K562 (cell line): ENCODE measurements around the gene TBC1D7. TPM values are rescaled to one million over a fixed set of nuclear protein-coding genes. Genes with fewer than 3 reads are reported as not detected.

Experiments
- ATAC-seq: fragments of 200-7000 bp; cut with Tn5 transposase; 3 replicates; pipeline ENCODE4 v1.9.1; 2020; ENCODE audit warnings: moderate library complexity
- BruUV-seq: library from RNA; stranded (reverse); fragments of 400-500 nt; replicated peaks from 2 replicates; lab custom pipeline; 2021; lab: Mats Ljungman, UMichigan
- CTCF ChIA-PET: fragments of 300-600 bp; formaldehyde crosslinking; extraction: SDS; loops from one replicate; lab custom pipeline; 2021; ENCODE audit warnings: low intra/inter-chr PET ratio; lab: Yijun Ruan, JAX
- POLR2A ChIA-PET: fragments of 300-600, 350-650 bp; sonication (Branson Sonifier 250); formaldehyde crosslinking; extraction: SDS; loops from one replicate; lab custom pipeline; 2021; ENCODE audit warnings: antibody characterized with exemption, inconsistent platforms; lab: Yijun Ruan, JAX
- DNase-seq, 4 experiments: peaks; one replicate each; pipeline versions ENCODE4 v3.0.0 to v3.0.0-alpha.2; 2011 to 2018; ENCODE audit warnings: low spot score in 3 of 4, mixed read lengths in 3 of 4; ENCODE audit errors: extremely low read depth in 1 of 4
- FAIRE-seq: peaks from 2 replicates; lab custom pipeline; 2011; peaks lifted over from hg19 to GRCh38; lab: Jason Lieb, UNC
- H2AFZ ChIP-seq: 2 replicates; pipeline ENCODE4 v1.6.0; 2011; ENCODE audit warnings: low read depth, low read length, control low read depth, inconsistent platforms
- H3K27ac ChIP-seq: fragments of 200-600 bp; 3 replicates; pipeline ENCODE4 v1.8.0; 2011; ENCODE audit warnings: low read depth, mild to moderate bottlenecking, control low read depth, inconsistent platforms, low read length, moderate library complexity, mixed read lengths; ENCODE audit errors: extremely low read depth
- H3K27me3 ChIP-seq, 2 experiments: fragments of 300-600 bp in 1 of 2; 2 replicates in 1 of 2; 3 replicates in 1 of 2; pipeline versions ENCODE4 v1.6.0 to v1.8.0; 2011; ENCODE audit warnings: inconsistent platforms in 2 of 2, low read length in 2 of 2, mild to moderate bottlenecking in 1 of 2, mixed read lengths in 1 of 2, moderate library complexity in 1 of 2; ENCODE audit not compliant: control insufficient read depth in 2 of 2, insufficient read depth in 2 of 2
- H3K36me3 ChIP-seq: fragments of 300-600 bp; 3 replicates; pipeline ENCODE4 v1.8.0; 2011; ENCODE audit warnings: mild to moderate bottlenecking, low read length, inconsistent platforms; ENCODE audit not compliant: control insufficient read depth, insufficient read depth
- H3K4me1 ChIP-seq, 2 experiments: fragments of 200-600 bp in 1 of 2; replicated peaks in 1 of 2; 2 replicates in 1 of 2; 3 replicates in 1 of 2; pipeline versions ENCODE4 v1.5.1 to v1.8.0; 2011; ENCODE audit warnings: inconsistent platforms in 2 of 2, low read length in 2 of 2, mild to moderate bottlenecking in 1 of 2, mixed read lengths in 1 of 2, moderate library complexity in 1 of 2; ENCODE audit not compliant: control insufficient read depth in 2 of 2, insufficient read depth in 2 of 2
- H3K4me2 ChIP-seq: 2 replicates; pipeline ENCODE4 v1.6.1; 2011; ENCODE audit warnings: low read length, control low read depth, inconsistent platforms, mixed read lengths; ENCODE audit not compliant: insufficient read depth
- H3K4me3 ChIP-seq: fragments of 200-600 bp; sonication (generic), shearing (Covaris generic); 2 replicates; pipeline ENCODE4 v1.5.1; 2016; ENCODE audit warnings: control low read depth, inconsistent platforms
- H3K79me2 ChIP-seq: fragments of 200-600 bp; 3 replicates; pipeline ENCODE4 v1.8.0; 2011; ENCODE audit warnings: low read length, inconsistent platforms; ENCODE audit not compliant: control insufficient read depth, insufficient read depth
- H3K9ac ChIP-seq, 2 experiments: 2 replicates each; pipeline versions ENCODE4 v1.6.0 to v1.6.1; 2011; ENCODE audit warnings: low read depth in 2 of 2, low read length in 2 of 2, control low read depth in 1 of 2, inconsistent platforms in 1 of 2, mild to moderate bottlenecking in 1 of 2, mixed read lengths in 1 of 2; ENCODE audit not compliant: insufficient read depth in 1 of 2
- H3K9me1 ChIP-seq: one replicate; pipeline ENCODE4 v1.6.0; 2011; ENCODE audit warnings: inconsistent platforms, mild to moderate bottlenecking, low read length, moderate library complexity; ENCODE audit not compliant: control insufficient read depth, insufficient read depth
- H3K9me3 ChIP-seq: replicated peaks from 2 replicates; pipeline ENCODE4 v1.5.1; 2011; ENCODE audit warnings: low read depth, low read length, inconsistent platforms; ENCODE audit not compliant: control insufficient read depth, insufficient read depth
- H4K20me1 ChIP-seq: replicated peaks from 2 replicates; pipeline ENCODE4 v1.6.1; 2011; ENCODE audit warnings: low read length, inconsistent platforms, mixed read lengths; ENCODE audit not compliant: control insufficient read depth, insufficient read depth
- ADNP ChIP-seq: fragments of 200-800 bp; sonication (Bioruptor generic); IDR thresholded peaks from 2 replicates; pipeline ENCODE4 v1.6.1; 2016; ENCODE audit warnings: missing genetic modification characterization, missing compliant biosample characterization
- CBX5 ChIP-seq: IDR thresholded peaks from 2 replicates; pipeline ENCODE4 v1.6.1; 2014; ENCODE audit warnings: low read depth, borderline replicate concordance
- KAT7 ChIP-seq: sonication (generic); formaldehyde crosslinking; IDR thresholded peaks from 2 replicates; pipeline ENCODE4 v1.8.0; 2022; ENCODE audit warnings: missing genetic modification reagents, mild to moderate bottlenecking, borderline replicate concordance
- KAT8 ChIP-seq: fragments of 450-650 bp; IDR thresholded peaks from 2 replicates; pipeline ENCODE4 v1.6.1; 2016; ENCODE audit warnings: low read depth, mild to moderate bottlenecking
- MBD2 ChIP-seq: sonication (generic); IDR thresholded peaks from 2 replicates; pipeline ENCODE4 v1.6.1; 2016; ENCODE audit warnings: low read depth, borderline replicate concordance
- MIER1 ChIP-seq: fragments of 450-650 bp; IDR thresholded peaks from 2 replicates; pipeline ENCODE4 v1.6.1; 2016; ENCODE audit warnings: antibody characterized with exemption, mild to moderate bottlenecking, low read depth
- SRSF3 ChIP-seq: fragments of 200-400 bp; formaldehyde crosslinking; IDR thresholded peaks from 2 replicates; pipeline ENCODE4 v1.6.1; 2016; ENCODE audit warnings: mild to moderate bottlenecking, low read length, moderate library complexity; ENCODE audit not compliant: insufficient read depth
- TAF7 ChIP-seq: fragments of 450-650 bp; IDR thresholded peaks from 2 replicates; pipeline ENCODE4 v1.6.1; 2016; ENCODE audit warnings: missing genetic modification characterization, missing compliant biosample characterization
- ZEB2 ChIP-seq: fragments of 450-650 bp; IDR thresholded peaks from 2 replicates; pipeline ENCODE4 v1.6.1; 2016
- ZNF146 ChIP-seq: IDR thresholded peaks from one replicate; pipeline ENCODE4 v1.6.1; 2018; ENCODE audit warnings: missing compliant biosample characterization; ENCODE audit not compliant: unreplicated experiment
- ZNF165 ChIP-seq: fragments of 250-450 bp; sonication (Bioruptor Pico); IDR thresholded peaks from 2 replicates; pipeline ENCODE4 v1.4.0; 2020; ENCODE audit warnings: borderline replicate concordance
- ZNF584 ChIP-seq: fragments of 200-800 bp; sonication (Bioruptor generic); IDR thresholded peaks from 2 replicates; pipeline ENCODE4 v1.6.1; 2016; ENCODE audit warnings: low read depth, mild to moderate bottlenecking, missing genetic modification characterization, missing compliant biosample characterization
- WGBS: fragments of 100-300 bp; shearing (Covaris generic); methylation state at CpG from one replicate; pipeline ENCODE4 v1.1.6; 2016; ENCODE audit warnings: low coverage, mixed read lengths; ENCODE audit not compliant: insufficient coverage; ENCODE audit errors: missing lambda C conversion rate; 5-methylcytosine and 5-hydroxymethylcytosine counted together
- in situ Hi-C: fragments of 300-500 bp; cut with MboI; formaldehyde crosslinking; loops from 4 replicates; pipeline ENCODE4 v1.15.0; 2018; ENCODE audit warnings: inconsistent platforms, mixed read lengths
- intact Hi-C: fragments of 100-400 bp; cut with micrococcal nuclease; formaldehyde crosslinking; loops from 2 replicates; pipeline ENCODE4 v1.14.2; 2022
- polyA plus RNA-seq, 8 experiments: library from polyadenylated mRNA; depleted of rRNA in 4 of 8; stranded (reverse) in 5 of 8; unstranded in 3 of 8; fragments of >200 nt; fragmentation: Nextera tagmentation in 2 of 8; fragmentation: Illumina TruSeq in 1 of 8; extraction: Ambion mirVana in 2 of 8; extraction: Trizol in 1 of 8; gene quantifications; 2 replicates each; pipeline versions ENCODE4 v1.2.1 to v1.2.3, GENCODE V29; 2011 to 2014; ENCODE audit warnings: inconsistent platforms in 1 of 8, missing spikeins in 1 of 8
- total RNA-seq, 7 experiments: library from RNA; depleted of rRNA in 6 of 7; stranded (reverse); fragments of >200 nt in 6 of 7; fragmentation: Illumina TruSeq in 2 of 7; extraction: Trizol in 2 of 7; gene quantifications; 2 replicates each; pipeline versions ENCODE4 v1.2.1 to v1.2.3, GENCODE V29; 2011 to 2021; ENCODE audit warnings: low replicate concordance in 1 of 7
- TF ChIP-seq, protein P1 (sequence below): fragments of 250-450 bp; sonication (Bioruptor Pico); IDR thresholded peaks from 2 replicates; pipeline ENCODE4 v1.8.0; 2022; ENCODE audit warnings: moderate library complexity, mild to moderate bottlenecking, inconsistent platforms
- TF ChIP-seq, protein P2 (sequence below): fragments of 450-650 bp; IDR thresholded peaks from 2 replicates; pipeline ENCODE4 v1.6.1; 2018; ENCODE audit not compliant: partially characterized antibody

The TBC1D7 gene
- total and polyA plus RNA-seq, 9 of the 15 experiments (the other 6 are each of a cell fraction or from before 2014, with no cell fraction given): 49.4 to 107 (median 61.1) TPM

DNA sequence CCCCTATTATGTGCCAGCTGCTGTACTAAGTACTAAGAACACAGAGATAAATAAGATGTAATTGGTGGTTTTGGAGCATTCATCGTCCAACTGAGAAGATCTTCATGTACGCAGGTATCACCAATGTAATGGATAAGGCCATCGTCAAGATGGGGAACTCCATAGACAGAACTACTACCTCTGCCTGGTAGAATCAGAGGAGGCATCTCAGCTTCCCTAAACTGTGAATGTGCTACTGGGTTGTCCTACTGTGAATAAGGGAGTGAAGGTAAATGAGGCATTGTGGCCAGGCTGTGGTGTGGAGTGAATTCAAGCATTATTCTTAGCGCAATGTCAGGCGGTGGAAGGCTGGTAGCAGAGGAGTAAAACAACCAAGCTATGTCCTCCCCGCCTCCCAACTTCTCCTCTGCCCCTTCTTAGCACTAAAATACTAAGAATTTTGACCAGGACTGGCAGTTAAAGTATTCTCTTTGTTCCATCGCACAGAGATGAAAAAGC lies 68.2 kb downstream of the TBC1D7 start:
- no peak for ATAC-seq
- 76% methylated on average over 7 of the region's 7 CpGs for WGBS

More for the DNA sequence above, 68.2 kb downstream of the TBC1D7 start:
- POLR2A ChIA-PET: interaction anchor here (4.2 kb wide), 1 partner anchor 10 kb away, joined by 33 read pairs; no protein-coding TSS in a partner anchor
- CTCF ChIA-PET: no interaction called here
- H3K79me2 ChIP-seq: no peaks in the 10 kb centered on the region
- no peaks in the 10 kb centered on the region for H3K36me3 ChIP-seq
- TF ChIP-seq TAF7 (tag) (no peak), ADNP (tag) (no peak), MBD2 (no peak), ZNF584 (CRISPR knock-in tag) (no peak), ZEB2 (no peak), ZNF165 (no peak), SRSF3 (no peak), CBX5 (no peak), KAT8 (no peak), ZNF146 (no peak), KAT7 (CRISPR knock-in tag) (no peak), MIER1 (no peak)
- TF ChIP-seq, protein P1, sequence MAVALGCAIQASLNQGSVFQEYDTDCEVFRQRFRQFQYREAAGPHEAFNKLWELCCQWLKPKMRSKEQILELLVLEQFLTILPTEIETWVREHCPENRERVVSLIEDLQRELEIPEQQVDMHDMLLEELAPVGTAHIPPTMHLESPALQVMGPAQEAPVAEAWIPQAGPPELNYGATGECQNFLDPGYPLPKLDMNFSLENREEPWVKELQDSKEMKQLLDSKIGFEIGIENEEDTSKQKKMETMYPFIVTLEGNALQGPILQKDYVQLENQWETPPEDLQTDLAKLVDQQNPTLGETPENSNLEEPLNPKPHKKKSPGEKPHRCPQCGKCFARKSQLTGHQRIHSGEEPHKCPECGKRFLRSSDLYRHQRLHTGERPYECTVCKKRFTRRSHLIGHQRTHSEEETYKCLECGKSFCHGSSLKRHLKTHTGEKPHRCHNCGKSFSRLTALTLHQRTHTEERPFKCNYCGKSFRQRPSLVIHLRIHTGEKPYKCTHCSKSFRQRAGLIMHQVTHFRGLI: no peak
- TF ChIP-seq, protein P2, sequence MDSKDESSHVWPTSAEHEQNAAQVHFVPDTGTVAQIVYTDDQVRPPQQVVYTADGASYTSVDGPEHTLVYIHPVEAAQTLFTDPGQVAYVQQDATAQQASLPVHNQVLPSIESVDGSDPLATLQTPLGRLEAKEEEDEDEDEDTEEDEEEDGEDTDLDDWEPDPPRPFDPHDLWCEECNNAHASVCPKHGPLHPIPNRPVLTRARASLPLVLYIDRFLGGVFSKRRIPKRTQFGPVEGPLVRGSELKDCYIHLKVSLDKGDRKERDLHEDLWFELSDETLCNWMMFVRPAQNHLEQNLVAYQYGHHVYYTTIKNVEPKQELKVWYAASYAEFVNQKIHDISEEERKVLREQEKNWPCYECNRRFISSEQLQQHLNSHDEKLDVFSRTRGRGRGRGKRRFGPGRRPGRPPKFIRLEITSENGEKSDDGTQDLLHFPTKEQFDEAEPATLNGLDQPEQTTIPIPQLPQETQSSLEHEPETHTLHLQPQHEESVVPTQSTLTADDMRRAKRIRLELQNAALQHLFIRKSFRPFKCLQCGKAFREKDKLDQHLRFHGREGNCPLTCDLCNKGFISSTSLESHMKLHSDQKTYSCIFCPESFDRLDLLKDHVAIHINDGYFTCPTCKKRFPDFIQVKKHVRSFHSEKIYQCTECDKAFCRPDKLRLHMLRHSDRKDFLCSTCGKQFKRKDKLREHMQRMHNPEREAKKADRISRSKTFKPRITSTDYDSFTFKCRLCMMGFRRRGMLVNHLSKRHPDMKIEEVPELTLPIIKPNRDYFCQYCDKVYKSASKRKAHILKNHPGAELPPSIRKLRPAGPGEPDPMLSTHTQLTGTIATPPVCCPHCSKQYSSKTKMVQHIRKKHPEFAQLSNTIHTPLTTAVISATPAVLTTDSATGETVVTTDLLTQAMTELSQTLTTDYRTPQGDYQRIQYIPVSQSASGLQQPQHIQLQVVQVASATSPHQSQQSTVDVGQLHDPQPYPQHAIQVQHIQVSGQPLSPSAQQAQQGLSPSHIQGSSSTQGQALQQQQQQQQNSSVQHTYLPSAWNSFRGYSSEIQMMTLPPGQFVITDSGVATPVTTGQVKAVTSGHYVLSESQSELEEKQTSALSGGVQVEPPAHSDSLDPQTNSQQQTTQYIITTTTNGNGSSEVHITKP: no peak
- no peak overlapping the region for H3K4me3 ChIP-seq
- H3K27me3 ChIP-seq: no peaks in the 10 kb centered on the region
- no peak overlapping the region for H3K27ac ChIP-seq
- FAIRE-seq: no peak
- H3K4me2 ChIP-seq: no peak overlapping the region
- H3K9me1 ChIP-seq: no peaks in the 10 kb centered on the region
- peaks cover 0 to 7% of the 10 kb centered on the region in 2 experiments; a peak in 4 of 5 replicates for H3K4me1 ChIP-seq
- no peak overlapping the region for H2AFZ ChIP-seq
- intact Hi-C loops (no loop called here), in situ Hi-C loops (no loop called here)
- no peaks in the 10 kb centered on the region for H4K20me1 ChIP-seq
- no peak overlapping the region for H3K9ac ChIP-seq
- DNase-seq: no peak
- BruUV-seq: no TSS peak
- no peaks in the 10 kb centered on the region for H3K9me3 ChIP-seq
